ENCODE data around the gene EEIG2. TPM values are rescaled to one million over a fixed set of nuclear protein-coding genes. Genes with fewer than 3 reads are reported as not detected.

The EEIG2 gene
- total RNA-seq, 4 donors from 2014 or later: 15.7 to 27.0 (median 24.9) TPM

- in situ Hi-C loops (cut with MboI; ENCODE audit: low pct_ligation_motif_present in 1 of 4, low pct_unique_long_range_greater_than_20kb in 1 of 4, low sequenced_read_pairs in 3 of 4) (loop anchor here in 2 of 4 donors (10.0 to 25.0 kb wide), 3 partner anchors 64 to 357 kb away; partner anchors contain the start of gene SLC25A24 (in 1 of the 2)), intact Hi-C loops (cut with DNase I; ENCODE audit: low total_unique reads) (no loop called here)
- Histone ChIP-seq H3K27me3 (no peaks in the 10 kb centered on the region), H3K36me3 (no peaks in the 10 kb centered on the region), H3K4me1 (peaks cover 0 to 26% (median 11%) of the 10 kb centered on the region in 4 donors), H3K9me3 (no peaks in the 10 kb centered on the region), H3K27ac (no peak overlapping the region), H3K4me3 (no peak overlapping the region)
- TF ChIP-seq EP300 (IDR thresholded peaks at IDR 0.05; ENCODE audit: low read depth): no peak
- TF ChIP-seq CTCF (IDR thresholded peaks at IDR 0.05): no peak
- DNase-seq: no peak
- WGBS, 2 donors (ENCODE audit: low coverage in 1 of 2): 83 to 94% methylated on average over 1 to 3 of the region's 3 CpGs
Observed at GRCh38 chr1:108569097-108569728, 9.3 kb downstream of the EEIG2 start.

GRCh38 chr1:108570128-108570527, 10.2 kb downstream of the EEIG2 start:
- in situ Hi-C loops (cut with MboI; ENCODE audit: low pct_ligation_motif_present in 1 of 4, low pct_unique_long_range_greater_than_20kb in 1 of 4, low sequenced_read_pairs in 3 of 4): loop anchor here in 1 of 4 donors (25.0 kb wide), 1 partner anchor 358 kb away; the partner anchor contains the start of gene SLC25A24
- DNase-seq: no peak
- Histone ChIP-seq H3K27ac (no peak overlapping the region), H3K9me3 (no peaks in the 10 kb centered on the region), H3K36me3 (no peaks in the 10 kb centered on the region), H3K4me3 (no peak overlapping the region), H3K27me3 (no peaks in the 10 kb centered on the region), H3K4me1 (peaks cover 0 to 26% (median 14%) of the 10 kb centered on the region in 4 donors)
- TF ChIP-seq CTCF (IDR thresholded peaks at IDR 0.05) (peak in 3 of 5 experiments; percentile 26 to 38 (median 26)), POLR2A (IDR thresholded peaks at IDR 0.05) (no peak)
- intact Hi-C loops (cut with DNase I; ENCODE audit: low total_unique reads): no loop called here

GRCh38 chr1:108570998-108571401, 11.1 kb downstream of the EEIG2 start:
- H3K4me1 ChIP-seq: peaks cover 0 to 26% (median 14%) of the 10 kb centered on the region in 4 donors
- no peak overlapping the region for H3K27ac ChIP-seq
- no peaks in the 10 kb centered on the region for H3K27me3 ChIP-seq
- in situ Hi-C loops (cut with MboI; ENCODE audit: low pct_ligation_motif_present in 1 of 4, low pct_unique_long_range_greater_than_20kb in 1 of 4, low sequenced_read_pairs in 3 of 4) (loop anchor here in 1 of 4 donors (25.0 kb wide), 1 partner anchor 359 kb away; the partner anchor contains the start of gene SLC25A24), intact Hi-C loops (cut with DNase I; ENCODE audit: low total_unique reads) (no loop called here)
- DNase-seq: no peak
- WGBS, 2 donors (ENCODE audit: low coverage in 1 of 2): 47 to 54% methylated on average over 6 to 7 of the region's 7 CpGs
- H3K36me3 ChIP-seq: no peaks in the 10 kb centered on the region
- no peaks in the 10 kb centered on the region for H3K9me3 ChIP-seq
- no peak overlapping the region for H3K4me3 ChIP-seq
- TF ChIP-seq EP300 (IDR thresholded peaks at IDR 0.05; ENCODE audit: low read depth) (no peak), POLR2A (IDR thresholded peaks at IDR 0.05) (no peak), POLR2AphosphoS5 (IDR thresholded peaks at IDR 0.05) (no peak), CTCF (IDR thresholded peaks at IDR 0.05) (no peak)

- intact Hi-C loops (cut with DNase I; ENCODE audit: low total_unique reads) (no loop called here), in situ Hi-C loops (cut with MboI; ENCODE audit: low pct_ligation_motif_present in 1 of 4, low pct_unique_long_range_greater_than_20kb in 1 of 4, low sequenced_read_pairs in 3 of 4) (loop anchor here in 1 of 4 donors (25.0 kb wide), 1 partner anchor 360 kb away; the partner anchor contains the start of gene SLC25A24)
- 71 to 88% methylated on average over 5 of the region's 5 CpGs for WGBS, 2 donors (ENCODE audit: low coverage in 1 of 2)
- DNase-seq: no peak
- H3K27me3 ChIP-seq: no peaks in the 10 kb centered on the region
- H3K9me3 ChIP-seq: no peaks in the 10 kb centered on the region
- H3K27ac ChIP-seq: no peak overlapping the region
- no peaks in the 10 kb centered on the region for H3K36me3 ChIP-seq
- TF ChIP-seq EP300 (IDR thresholded peaks at IDR 0.05; ENCODE audit: low read depth) (no peak), POLR2A (IDR thresholded peaks at IDR 0.05) (no peak), POLR2AphosphoS5 (IDR thresholded peaks at IDR 0.05) (no peak), CTCF (IDR thresholded peaks at IDR 0.05) (no peak)
- H3K4me3 ChIP-seq: no peak overlapping the region
- peaks cover 0 to 26% (median 14%) of the 10 kb centered on the region in 4 donors for H3K4me1 ChIP-seq
Observed at GRCh38 chr1:108572182-108572581, 12.3 kb downstream of the EEIG2 start.
